ENCODE data around the gene RNF44.

DNA sequence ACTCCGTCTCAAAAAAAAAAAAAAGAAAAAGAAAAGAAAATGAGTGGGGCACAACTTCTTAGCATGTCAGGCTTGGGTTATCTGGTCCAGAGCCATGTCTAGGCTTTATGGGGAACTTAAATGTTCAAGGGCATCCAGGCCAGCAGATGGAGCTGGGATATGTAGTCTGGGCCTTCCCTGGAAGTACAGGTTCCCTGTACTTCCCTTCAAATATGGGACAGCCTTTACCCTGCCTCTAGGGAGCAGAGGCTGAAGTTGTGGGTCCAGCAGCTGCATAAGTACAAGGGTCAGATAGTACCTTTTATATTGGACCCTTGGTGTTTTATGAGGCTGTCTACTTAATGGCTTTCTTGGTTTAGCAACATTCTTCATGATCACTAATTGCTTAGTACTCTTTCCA lies 46.9 kb downstream of the RNF44 start:
- TF ChIP-seq EZH2 (optimal IDR thresholded peaks at IDR 0.05; ENCODE audit: low read depth, low read length), result no peak
- no peak for TF ChIP-seq CTCF (IDR thresholded peaks at IDR 0.05; ENCODE audit: low read length)

All from MM.1S (cell line).